Kidney (tissue), 14 donors: ENCODE data around the gene MRPL58. TPM values are rescaled to one million over a fixed set of nuclear protein-coding genes. Genes with fewer than 3 reads are reported as not detected.

Experiments
- DNase-seq, 5 donors: peaks; one replicate each; pipeline ENCODE4 v3.0.0-alpha.2; 2013 to 2020
- FAIRE-seq: peaks from 2 replicates; lab custom pipeline; 2012; peaks lifted over from hg19 to GRCh38; lab: Jason Lieb, UNC
- H3K27ac ChIP-seq, 2 donors: one replicate each; pipeline ENCODE4 v1.7.0; 2013; ENCODE audit warnings: low read depth in 2 of 2, low read length in 2 of 2, inconsistent platforms in 1 of 2
- H3K27me3 ChIP-seq: one replicate; pipeline ENCODE4 v1.7.1; 2013; ENCODE audit warnings: low read length, inconsistent platforms; ENCODE audit not compliant: control insufficient read depth, insufficient read depth
- H3K36me3 ChIP-seq, 3 donors: one replicate each; pipeline versions ENCODE4 v1.7.0 to v1.7.1; 2013; ENCODE audit warnings: low read length in 3 of 3, control low read depth in 1 of 3, inconsistent platforms in 1 of 3; ENCODE audit not compliant: insufficient read depth in 3 of 3, control insufficient read depth in 2 of 3
- H3K4me1 ChIP-seq, 3 donors: one replicate each; pipeline versions ENCODE4 v1.7.0 to v1.7.1; 2013; ENCODE audit warnings: low read length in 3 of 3, inconsistent platforms in 1 of 3, low read depth in 1 of 3; ENCODE audit not compliant: control insufficient read depth in 2 of 3, insufficient read depth in 2 of 3
- H3K4me3 ChIP-seq, 3 donors: one replicate each; pipeline versions ENCODE4 v1.7.0 to v1.8.1; 2013; ENCODE audit warnings: low read length in 3 of 3, control low read depth in 1 of 3, inconsistent platforms in 1 of 3
- H3K9ac ChIP-seq, 3 donors: one replicate each; pipeline versions ENCODE4 v1.7.0 to v1.7.1; 2013; ENCODE audit warnings: low read length in 3 of 3, control low read depth in 1 of 3, inconsistent platforms in 1 of 3
- H3K9me3 ChIP-seq, 3 donors: one replicate each; pipeline versions ENCODE4 v1.7.0 to v1.7.1; 2013; ENCODE audit warnings: low read length in 3 of 3, control low read depth in 1 of 3, inconsistent platforms in 1 of 3; ENCODE audit not compliant: control insufficient read depth in 2 of 3, insufficient read depth in 1 of 3
- CTCF ChIP-seq: IDR thresholded peaks from 3 replicates; pipeline ENCODE4 v1.5.1; 2012; ENCODE audit warnings: mild to moderate bottlenecking, moderate library complexity, borderline replicate concordance; ENCODE audit not compliant: insufficient read depth; ENCODE audit errors: extremely low read depth
- intact Hi-C: fragments of 100-400 bp; cut with DNase I; formaldehyde crosslinking; loops from one replicate; pipeline ENCODE4 v1.11.1; 2022
- polyA plus RNA-seq: library from polyadenylated mRNA; stranded (reverse); fragments of 350-450 nt; fragmentation: Illumina TruSeq; extraction: RNeasy Lipid Tissue Mini Kit (QIAGEN cat#74804); gene quantifications from one replicate; pipeline ENCODE4 v1.2.3, GENCODE V29; 2014; ENCODE audit warnings: low read depth, low replicate concordance; ENCODE audit not compliant: insufficient read depth
- total RNA-seq: library from RNA; stranded (reverse); fragmentation: NEBNext Ultra II Directional; extraction: Animal tissue kit (Norgen Biotek cat#: 25700); gene quantifications from one replicate; pipeline ENCODE4 v1.2.1, GENCODE V29; 2021
- donor health status: control.
- donor health status: control.
- donor health status: control.
- donor health status: control.
- donor health status: control.
- donor health status: DM: yes; HTN: yes; CAD: no.
- donor health status: Normal renal cell carcinoma (clear cell type).

The MRPL58 gene
- total and polyA plus RNA-seq, 2 donors from 2014 or later: 23.1 to 84.5 TPM

DNA sequence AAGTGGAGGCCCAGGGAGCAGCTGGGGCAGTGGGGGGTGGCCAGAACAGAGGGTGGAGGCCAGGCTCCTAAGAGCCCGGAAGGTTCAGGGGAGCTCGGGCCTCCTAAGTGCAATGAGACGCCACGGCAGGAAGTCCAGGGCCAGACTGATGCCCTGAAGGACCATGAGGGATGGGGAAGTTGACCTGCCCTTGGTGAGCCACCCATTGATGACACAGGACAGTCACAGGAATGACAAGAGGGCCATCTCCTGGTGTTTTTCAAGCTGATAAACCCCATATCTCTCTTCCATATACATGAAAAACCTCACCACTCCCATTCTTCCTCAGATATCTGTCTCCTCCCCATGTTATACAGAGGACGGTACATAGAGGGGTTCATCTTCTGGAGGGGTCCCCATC, 5.8 kb upstream of the MRPL58 start:
- Histone ChIP-seq H3K9ac (no peak overlapping the region), H3K36me3 (peaks cover 0 to 4% (median 1%) of the 10 kb centered on the region in 3 donors), H3K27ac (no peak overlapping the region), H3K4me3 (no peak overlapping the region), H3K27me3 (no peaks in the 10 kb centered on the region), H3K4me1 (peaks cover 0 to 4% (median 0%) of the 10 kb centered on the region in 3 donors), H3K9me3 (no peaks in the 10 kb centered on the region)
- DNase-seq (no peak), FAIRE-seq (no peak)
- intact Hi-C loops: no loop called here
- TF ChIP-seq CTCF: no peak

DNA sequence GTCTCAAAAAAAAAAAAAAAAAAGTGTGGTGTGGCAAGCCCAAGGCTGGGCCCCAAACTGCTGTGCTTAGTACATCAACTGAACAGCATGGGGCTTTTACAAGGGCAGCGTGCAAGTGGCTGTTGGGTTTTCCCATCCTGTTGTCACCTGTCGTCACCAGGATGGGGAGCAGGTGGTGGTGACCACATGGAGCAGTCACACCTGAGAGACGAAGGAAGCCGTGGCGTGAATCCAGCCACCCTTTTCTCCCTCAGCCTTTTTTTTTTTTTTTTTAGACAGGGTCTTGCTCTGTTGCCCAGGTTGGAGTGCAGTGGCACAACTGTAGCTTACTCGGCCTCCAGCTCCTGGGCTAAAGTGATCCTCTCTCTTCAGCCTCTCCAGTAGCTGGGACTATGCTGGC, 4.1 kb upstream of the MRPL58 start:
- no peak for FAIRE-seq
- Histone ChIP-seq H3K9me3 (no peaks in the 10 kb centered on the region), H3K27me3 (no peaks in the 10 kb centered on the region), H3K27ac (no peak overlapping the region), H3K36me3 (no peaks in the 10 kb centered on the region), H3K4me1 (peaks cover under 1 to 13% (median 4%) of the 10 kb centered on the region in 3 donors), H3K9ac (no peak overlapping the region), H3K4me3 (no peak overlapping the region)
- no peak for DNase-seq
- no peak for TF ChIP-seq CTCF
- intact Hi-C loops: no loop called here

GRCh38 chr17:75009139-75009724, 3.2 kb upstream of the MRPL58 start:
- Histone ChIP-seq H3K27ac (no peak overlapping the region), H3K4me3 (no peak overlapping the region), H3K4me1 (peaks cover 4 to 16% (median 9%) of the 10 kb centered on the region in 3 donors), H3K9ac (no peak overlapping the region), H3K27me3 (no peaks in the 10 kb centered on the region), H3K9me3 (no peaks in the 10 kb centered on the region), H3K36me3 (no peaks in the 10 kb centered on the region)
- TF ChIP-seq CTCF: no peak
- DNase-seq (no peak), FAIRE-seq (no peak)
- intact Hi-C loops: no loop called here
